Body of pancreas (tissue), 4 donors: ENCODE results near the gene SP1.

Source experiments
- CTCF ChIP-seq, 7 experiments: fragments of 450-650 bp in 4 of 7; fragments of 200-600 bp in 3 of 7; sonication (generic) in 3 of 7; IDR thresholded peaks; one replicate each; pipeline ENCODE4 v1.5.1; 2016 to 2019; ENCODE audit warnings: antibody characterized with exemption in 7 of 7
- POLR2A ChIP-seq, 3 donors: fragments of 450-650 bp; IDR thresholded peaks; one replicate each; pipeline ENCODE4 v1.6.1; 2016; ENCODE audit warnings: antibody characterized with exemption in 3 of 3, mild to moderate bottlenecking in 2 of 3

- TF ChIP-seq POLR2A (IDR thresholded peaks at IDR 0.05) (no peak), CTCF (IDR thresholded peaks at IDR 0.05) (no peak)
These were observed 24.9 kb upstream of the SP1 start for GRCh38 chr12:53355121-53355520.
